Measurements from ENCODE around the gene NINJ1. TPM values are rescaled to one million over a fixed set of nuclear protein-coding genes. Genes with fewer than 3 reads are reported as not detected.

Gene NINJ1
- total and polyA plus RNA-seq, 2 donors (not counting 3 experiments of a cell fraction or from before 2014, with no cell fraction given) = 31.5 to 57.7 TPM

GRCh38 chr9:93121316-93122241 is 12.5 kb downstream of the NINJ1 start:
- no peak overlapping the region for H3K4me2 ChIP-seq (ENCODE audit: insufficient read depth, low read length)
- no peaks in the 10 kb centered on the region for H3K9me3 ChIP-seq (replicated peaks; ENCODE audit: control insufficient read depth, insufficient read depth, low read length)
- H3K4me3 ChIP-seq (replicated peaks in 1 of 3; ENCODE audit: insufficient read depth in 1 of 3, low read depth in 1 of 3, low read length in 3 of 3) = no peak overlapping the region
- H3K9me1 ChIP-seq (replicated peaks; ENCODE audit: control insufficient read depth, extremely low read depth, insufficient read depth, low read length) = no peaks in the 10 kb centered on the region
- DNase-seq (ENCODE audit: low read depth, low spot score) (no peak), FAIRE-seq (no peak)
- H3K27ac ChIP-seq (ENCODE audit: insufficient read depth, low read depth, low read length) = no peak overlapping the region
- H3K27me3 ChIP-seq (ENCODE audit: control insufficient read depth in 2 of 2, insufficient read depth in 2 of 2, low read length in 2 of 2) = no peaks in the 10 kb centered on the region
- H3K79me2 ChIP-seq (ENCODE audit: control insufficient read depth, insufficient read depth, low read length) = no peaks in the 10 kb centered on the region
- no peak overlapping the region for H2AFZ ChIP-seq (ENCODE audit: low read depth, low read length)
- H4K20me1 ChIP-seq (replicated peaks; ENCODE audit: control insufficient read depth, extremely low read depth, insufficient read depth, low read length) = no peaks in the 10 kb centered on the region
- BruUV-seq (replicated peaks) = TSS peak; percentile 35
- CTCF ChIA-PET = interaction anchor here (1.9 to 6.2 kb wide), 3 partner anchors 9 to 181 kb away, joined by 11 to 70 read pairs (median 35); no protein-coding TSS in a partner anchor
- peaks cover 0 to 15% of the 10 kb centered on the region in 2 experiments for H3K36me3 ChIP-seq (ENCODE audit: control insufficient read depth in 2 of 2, extremely low read depth in 1 of 2, insufficient read depth in 2 of 2, low read length in 2 of 2)
- peaks cover 11% of the 10 kb centered on the region for H3K4me1 ChIP-seq (ENCODE audit: control insufficient read depth, extremely low read depth, insufficient read depth, low read length)
- POLR2A ChIA-PET = interaction anchor here (3.4 kb wide), 1 partner anchor 13 kb away, joined by 11 read pairs; the partner anchor contains the start of gene NINJ1
- intact Hi-C loops (cut with micrococcal nuclease) (no loop called here), dilution Hi-C loops (cut with MboI; ENCODE audit: extremely low pct_ligation_motif_present, low sequenced_read_pairs) (no loop called here)
- H3K9ac ChIP-seq (replicated peaks; ENCODE audit: extremely low read depth, insufficient read depth, low read length) = no peak overlapping the region
- TF ChIP-seq JUN (IDR thresholded peaks at IDR 0.05; ENCODE audit: borderline replicate concordance, insufficient read depth, insufficient read length, low read depth) (no peak), MYC (IDR thresholded peaks at IDR 0.05; ENCODE audit: low read depth, low read length) (no peak), CTCF (IDR thresholded peaks at IDR 0.05; ENCODE audit: extremely low read depth in 1 of 2, insufficient read depth in 1 of 2, low read depth in 1 of 2, low read length in 2 of 2) (no peak), MAX (IDR thresholded peaks at IDR 0.05; ENCODE audit: insufficient read depth, insufficient read length) (no peak), POLR2A (IDR thresholded peaks at IDR 0.05; ENCODE audit: low read depth, low read length) (no peak), FOS (IDR thresholded peaks at IDR 0.05; ENCODE audit: borderline replicate concordance, insufficient read depth, low read length) (no peak), GATA2 (IDR thresholded peaks at IDR 0.05; ENCODE audit: insufficient read depth, insufficient read length, low read depth, low read length) (no peak), POLR2AphosphoS5 (IDR thresholded peaks at IDR 0.05; ENCODE audit: insufficient read depth, low read depth, low read length) (no peak), EZH2 (IDR thresholded peaks at IDR 0.05; ENCODE audit: borderline replicate concordance, low read depth, low read length, severe bottlenecking) (no peak)
